H4 (cell line): Measurements from ENCODE around the gene OR9A4. TPM values are rescaled to one million over a fixed set of nuclear protein-coding genes. Genes with fewer than 3 reads are reported as not detected.
"Not testable (repeated sequence)": the region's sequence is repeated elsewhere in the genome, so short reads cannot be mapped to it uniquely, and the experiment has no call there.

Experiments
- DNase-seq: peaks from one replicate; pipeline ENCODE4 v3.0.0-alpha.2; 2015; ENCODE audit warnings: low spot score
- total RNA-seq: library from RNA; depleted of rRNA; stranded (reverse); fragments of >200 nt; shearing (Covaris generic); gene quantifications from 2 replicates; pipeline ENCODE4 v1.2.3, GENCODE V29; 2014; rRNA removed

The OR9A4 gene, protein sequence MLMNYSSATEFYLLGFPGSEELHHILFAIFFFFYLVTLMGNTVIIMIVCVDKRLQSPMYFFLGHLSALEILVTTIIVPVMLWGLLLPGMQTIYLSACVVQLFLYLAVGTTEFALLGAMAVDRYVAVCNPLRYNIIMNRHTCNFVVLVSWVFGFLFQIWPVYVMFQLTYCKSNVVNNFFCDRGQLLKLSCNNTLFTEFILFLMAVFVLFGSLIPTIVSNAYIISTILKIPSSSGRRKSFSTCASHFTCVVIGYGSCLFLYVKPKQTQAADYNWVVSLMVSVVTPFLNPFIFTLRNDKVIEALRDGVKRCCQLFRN
- not detected in 2 replicates for total RNA-seq

DNA sequence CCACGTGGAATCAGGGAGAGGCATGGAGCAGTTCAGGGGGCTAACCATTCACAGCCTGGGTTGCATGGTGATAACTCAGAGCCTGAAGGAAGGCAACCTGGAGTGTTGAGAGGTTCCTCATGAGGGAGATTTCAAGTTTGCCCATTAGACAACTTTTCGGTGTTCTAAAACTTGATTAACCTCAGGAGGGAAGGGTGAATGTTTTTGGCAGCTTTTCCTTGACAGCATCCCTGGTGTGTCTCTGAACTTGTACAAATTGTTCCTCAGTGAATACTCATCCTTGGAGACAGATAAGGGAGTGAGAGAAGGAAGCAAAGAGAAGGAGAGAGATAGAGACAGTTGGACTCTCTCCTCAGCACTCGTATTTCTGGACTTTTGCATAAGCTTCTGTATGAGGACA is at the start of gene OR9A4:
Gene OR9A4 (plus strand): TSS at position 301 of the 400 bp plus-strand sequence. CDS start 2,477 bp downstream, outside the sequence.
- DNase-seq = no peak

DNA sequence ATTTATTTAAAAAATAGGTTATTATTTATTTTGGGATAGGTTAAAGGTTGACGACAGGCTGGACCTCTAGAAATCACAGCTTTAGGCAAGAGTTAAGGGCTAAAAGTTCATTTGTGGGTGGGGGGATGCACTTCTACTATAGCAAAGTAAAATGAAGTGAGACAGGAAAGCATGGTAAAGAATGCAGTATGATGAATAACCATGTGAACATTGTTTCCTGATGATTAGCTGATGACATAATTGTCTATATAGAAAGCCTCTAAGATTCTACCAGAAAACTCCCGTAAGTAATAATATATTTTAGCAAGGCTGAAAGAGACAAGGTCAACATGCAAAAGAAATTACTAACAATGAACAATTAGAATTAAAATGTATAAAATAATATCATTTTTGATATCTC is 49.2 kb upstream of the OR9A4 start:
- DNase-seq = no peak

DNA sequence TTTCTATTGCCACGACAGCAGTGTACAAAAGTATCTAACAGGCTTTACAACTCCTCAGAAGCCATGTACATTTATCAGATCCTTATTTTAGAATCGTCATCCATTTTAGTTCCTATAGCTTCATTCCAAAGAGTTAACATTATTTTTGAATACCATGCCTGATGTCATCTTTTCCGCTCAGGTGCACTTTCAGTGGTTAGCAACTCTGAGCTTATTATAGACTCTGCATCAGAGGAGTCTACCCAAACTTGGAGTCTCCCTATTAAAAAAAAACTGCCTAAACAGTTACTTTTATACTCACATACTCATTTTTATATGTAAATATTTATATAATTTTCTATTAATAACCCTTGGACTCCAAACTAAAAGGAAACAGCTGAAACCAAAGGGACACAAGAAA is 43.3 kb upstream of the OR9A4 start:
- no peak for DNase-seq

DNA sequence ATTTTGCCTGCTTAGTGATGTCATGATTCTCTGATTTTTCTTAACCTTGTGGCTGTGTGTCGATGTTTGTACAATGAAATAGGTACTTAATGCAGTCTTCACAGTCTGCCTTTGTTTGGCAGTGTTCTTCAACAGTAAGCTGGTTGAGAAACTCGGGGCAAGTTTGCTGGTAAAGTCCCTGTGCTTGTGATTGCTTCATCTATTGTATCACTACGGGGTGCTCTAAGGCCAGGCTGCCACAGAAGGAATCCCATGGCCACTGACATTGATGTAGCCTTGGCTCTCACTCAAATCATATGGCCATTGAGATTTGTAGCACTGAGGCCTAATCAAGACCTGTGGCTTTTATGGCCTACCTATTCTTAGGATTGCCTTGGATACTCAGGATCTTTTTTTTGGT is 41.4 kb upstream of the OR9A4 start:
- DNase-seq = no peak

DNA sequence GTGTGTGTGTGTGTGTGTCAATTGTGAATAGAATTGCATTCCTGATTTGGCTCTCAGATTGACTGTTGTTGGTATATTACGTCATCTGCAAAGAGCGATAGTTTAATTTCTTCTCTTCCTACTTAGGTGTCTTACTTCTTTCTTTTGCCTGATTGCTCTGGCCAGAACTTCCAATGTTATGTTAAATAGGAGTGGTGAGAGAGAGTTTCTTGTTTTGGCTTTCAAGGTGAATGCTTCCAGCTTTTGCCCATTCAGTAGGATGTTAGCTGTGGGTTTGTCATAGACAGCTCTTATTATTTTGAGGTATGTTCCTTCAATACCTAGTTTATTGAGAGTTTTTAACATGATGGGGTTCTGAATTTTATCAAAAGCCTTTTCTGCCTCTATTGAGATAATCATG is 40.7 kb upstream of the OR9A4 start:
- no peak for DNase-seq

DNA sequence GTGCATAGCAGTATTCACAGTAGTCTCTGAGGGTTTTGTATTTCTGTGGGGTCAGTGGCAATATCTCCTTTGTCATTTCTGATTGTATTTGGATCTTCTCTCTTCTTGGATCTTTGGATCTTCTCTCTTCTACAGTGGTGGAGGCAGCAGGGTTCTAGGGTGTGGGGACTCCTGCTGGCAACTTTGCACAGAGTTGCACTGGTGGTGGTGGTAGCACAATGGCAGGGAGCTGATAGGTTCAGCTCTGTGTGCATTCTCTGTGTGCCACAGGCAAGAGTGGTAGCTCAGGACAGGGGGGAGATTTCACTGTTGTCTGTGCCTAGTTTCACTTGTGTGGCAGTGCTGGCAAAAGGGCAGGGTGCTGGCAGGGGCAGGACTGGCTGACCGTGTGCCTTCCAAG is 39.8 kb upstream of the OR9A4 start:
- no peak for DNase-seq

DNA sequence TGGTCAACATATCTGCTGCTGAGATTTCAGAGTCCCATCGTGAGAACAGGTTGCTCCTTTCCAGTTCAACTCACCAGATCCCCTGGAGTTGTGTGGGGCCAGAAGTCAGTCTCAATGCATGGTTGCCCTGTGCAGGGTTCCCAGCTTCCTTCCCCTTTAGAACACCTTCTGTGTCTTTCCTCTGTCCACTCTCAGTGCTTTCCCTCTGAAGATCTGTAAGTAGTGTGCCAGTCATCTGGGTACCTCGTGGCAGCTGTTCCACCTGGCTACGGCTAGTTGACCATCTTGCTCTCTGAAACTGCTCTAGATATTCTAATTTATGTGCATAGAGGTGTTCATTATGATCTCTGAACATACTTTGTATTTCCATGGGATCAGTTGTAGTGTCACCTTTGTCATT is 38.8 kb upstream of the OR9A4 start:
- no peak for DNase-seq

DNA sequence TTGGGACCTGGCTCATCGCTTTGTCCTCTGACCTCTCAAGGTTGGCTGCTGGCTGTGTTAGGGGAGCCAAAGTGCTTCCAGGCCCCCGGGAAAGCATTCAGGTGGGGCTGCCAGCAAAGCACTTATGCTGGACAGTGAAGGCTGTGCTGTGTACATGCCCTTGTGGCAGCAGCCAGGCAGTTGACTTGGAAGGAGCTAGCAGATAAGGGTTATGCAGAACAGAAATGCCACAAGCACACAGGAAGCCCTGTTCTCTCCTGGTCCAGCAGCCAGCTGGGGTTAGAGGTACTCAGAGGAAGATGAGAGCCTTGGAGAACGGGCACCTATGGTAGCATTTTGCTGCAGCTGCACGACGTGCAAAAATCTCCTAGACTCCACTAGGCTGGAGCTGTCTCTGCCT is 35.2 kb upstream of the OR9A4 start:
- DNase-seq = no peak

DNA sequence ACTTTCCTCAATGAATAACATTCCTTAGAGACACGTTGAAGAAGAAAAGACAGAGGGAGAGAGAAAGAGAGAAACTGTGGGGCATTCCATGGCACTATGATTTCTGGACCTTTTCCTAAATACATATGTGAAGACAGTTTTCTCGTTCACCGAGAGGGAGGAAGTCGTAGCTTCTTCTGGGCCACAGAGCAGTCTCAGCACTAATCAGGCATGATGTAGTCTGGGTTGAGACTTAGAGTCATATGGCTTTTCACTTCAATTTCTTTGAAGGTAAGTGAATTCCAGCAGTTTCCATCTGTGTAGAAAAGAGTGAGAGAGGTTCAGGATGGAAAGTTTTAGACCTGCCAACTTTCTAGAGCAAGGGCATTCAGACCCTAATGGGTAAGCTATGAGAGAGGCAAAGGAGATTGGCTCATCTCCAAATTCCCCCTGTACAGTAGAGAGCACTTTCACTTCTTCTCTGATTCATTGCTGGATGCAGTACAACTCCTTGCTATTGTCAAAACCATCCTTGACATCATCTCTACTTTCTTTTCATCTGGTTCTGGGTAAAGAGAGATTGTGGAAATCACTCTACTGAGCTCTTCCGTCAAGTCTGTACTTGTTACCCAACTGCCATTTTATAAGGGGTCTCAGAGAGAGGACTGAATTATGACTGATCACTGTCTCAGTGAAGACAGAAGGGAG is 31.5 kb upstream of the OR9A4 start:
- no peak for DNase-seq

DNA sequence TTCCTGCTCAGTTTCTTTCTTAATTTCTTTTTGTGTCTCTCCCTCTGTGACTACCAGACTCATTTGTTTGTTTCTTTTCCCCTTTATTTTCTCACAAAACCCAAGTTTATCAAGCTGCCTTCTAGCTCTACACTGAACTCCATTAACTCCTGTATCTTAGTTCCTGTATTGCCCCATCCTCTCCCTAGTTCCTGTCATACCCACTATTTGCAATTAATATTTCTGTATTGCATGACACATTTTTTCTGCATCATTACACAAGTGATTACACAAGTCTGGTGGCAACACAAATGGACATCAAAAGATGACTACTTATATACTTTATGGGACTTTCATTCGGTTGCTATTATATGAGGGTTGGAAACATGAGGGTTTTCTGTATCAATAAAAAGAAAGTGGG is 26.9 kb upstream of the OR9A4 start:
- DNase-seq = no peak

DNA sequence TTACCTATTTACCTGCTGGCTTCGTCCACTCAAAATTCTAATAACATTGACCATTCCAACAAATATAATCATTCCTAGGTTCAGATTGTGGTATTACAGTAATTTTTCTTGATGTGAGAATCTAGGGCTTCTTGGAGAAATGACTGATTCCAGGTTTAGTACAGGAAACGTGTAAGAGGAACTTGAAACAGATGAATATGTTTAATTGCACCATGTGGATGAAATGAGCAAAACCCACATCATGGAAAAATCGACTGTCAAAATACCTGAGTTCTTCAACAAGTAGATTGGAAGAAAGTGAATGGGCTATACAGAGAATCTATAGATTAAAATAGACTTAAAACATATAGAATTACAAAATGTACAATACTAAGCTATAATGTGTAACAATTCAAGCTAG is 24.9 kb upstream of the OR9A4 start:
- no peak for DNase-seq

DNA sequence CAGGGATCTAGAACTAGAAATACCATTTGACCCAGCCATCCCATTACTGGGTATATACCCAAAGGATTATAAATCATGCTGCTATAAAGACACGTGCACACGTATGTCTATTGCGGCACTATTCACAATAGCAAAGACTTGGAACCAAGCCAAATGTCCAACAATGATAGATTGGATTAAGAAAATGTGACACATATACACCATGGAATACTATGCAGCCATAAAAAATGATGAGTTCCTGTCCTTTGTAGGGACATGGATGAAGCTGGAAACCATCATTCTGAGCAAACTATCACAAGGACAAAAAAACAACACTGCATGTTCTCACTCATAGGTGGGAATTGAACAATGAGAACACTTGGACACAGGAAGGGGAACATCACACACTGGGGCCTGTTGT is 16.8 kb upstream of the OR9A4 start:
- DNase-seq = not testable (repeated sequence)

DNA sequence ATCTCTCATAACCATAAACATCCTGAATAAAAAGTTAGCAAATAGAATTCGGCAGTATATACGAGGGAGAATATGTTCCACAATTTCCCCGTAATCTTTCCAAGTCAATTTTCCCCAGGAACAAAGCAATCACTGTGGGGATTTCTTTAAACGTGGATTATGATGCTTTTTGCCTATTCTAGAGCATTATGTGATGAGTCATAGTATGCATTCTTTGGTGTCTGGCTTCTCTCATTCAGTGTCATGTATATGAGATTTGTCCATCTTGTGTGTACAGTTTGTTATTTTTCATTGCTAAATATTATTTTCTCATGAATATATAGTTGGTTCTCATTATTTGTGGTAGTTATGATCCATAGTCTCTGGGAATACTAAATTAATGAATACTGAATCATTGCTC is 9.9 kb upstream of the OR9A4 start:
- no peak for DNase-seq

DNA sequence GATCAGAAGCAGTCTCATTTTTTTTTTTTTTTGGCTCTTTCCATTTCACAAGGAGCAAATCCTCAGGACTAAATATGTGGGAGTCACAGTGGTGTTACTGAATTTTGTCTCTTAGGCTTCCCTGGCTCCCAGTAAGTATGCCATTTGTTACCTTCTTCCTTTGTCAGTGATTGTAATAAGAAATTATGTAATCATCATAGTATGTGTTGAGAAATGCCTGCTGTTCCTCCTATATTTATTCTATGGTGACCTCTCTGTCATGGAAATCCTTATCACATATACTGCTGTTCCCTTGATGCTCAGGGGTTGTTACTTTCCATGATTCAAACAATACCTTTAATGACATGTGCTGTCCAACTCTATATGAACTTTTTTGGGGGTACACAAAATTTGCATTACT is 4.8 kb upstream of the OR9A4 start:
- DNase-seq = no peak

DNA sequence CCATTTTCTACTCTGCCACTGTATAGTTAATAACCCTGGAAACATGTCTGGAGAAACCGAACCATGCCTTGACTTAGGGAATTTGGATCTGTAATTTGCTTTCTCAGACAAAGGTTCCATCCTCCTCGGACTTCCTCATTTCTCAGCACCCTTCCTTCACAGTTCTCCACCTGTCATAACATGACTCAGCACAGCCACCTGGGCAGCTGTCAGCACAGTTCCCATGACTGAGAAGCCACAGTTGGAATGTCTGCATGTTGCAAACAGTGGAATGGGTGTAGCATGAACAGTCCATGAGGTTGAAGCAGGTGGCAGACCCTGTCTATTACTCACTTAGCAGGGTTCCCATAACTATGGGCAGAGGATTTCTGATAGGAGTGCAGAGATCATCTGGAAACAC is 634 bp upstream of the OR9A4 start:
- no peak for DNase-seq

DNA sequence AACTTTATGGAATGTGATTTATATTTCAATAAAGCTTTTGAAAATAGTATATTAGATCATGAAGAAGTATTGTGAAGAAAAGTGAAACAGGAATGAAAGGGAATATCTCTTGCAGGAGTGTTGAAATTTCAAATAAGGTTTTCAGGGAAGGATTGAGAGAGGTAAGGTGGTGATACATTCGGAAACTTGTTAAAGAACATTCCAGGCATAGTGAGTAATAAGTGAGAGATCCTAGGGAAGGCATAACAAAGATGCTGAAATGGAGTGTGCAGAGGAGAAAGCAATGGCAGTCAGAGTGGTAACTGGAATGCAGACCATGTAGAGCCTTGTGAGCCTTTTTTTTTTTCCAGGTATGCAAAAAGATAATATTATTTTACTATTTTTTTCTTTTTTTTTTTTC is 4.1 kb downstream of the OR9A4 start:
- DNase-seq = no peak

DNA sequence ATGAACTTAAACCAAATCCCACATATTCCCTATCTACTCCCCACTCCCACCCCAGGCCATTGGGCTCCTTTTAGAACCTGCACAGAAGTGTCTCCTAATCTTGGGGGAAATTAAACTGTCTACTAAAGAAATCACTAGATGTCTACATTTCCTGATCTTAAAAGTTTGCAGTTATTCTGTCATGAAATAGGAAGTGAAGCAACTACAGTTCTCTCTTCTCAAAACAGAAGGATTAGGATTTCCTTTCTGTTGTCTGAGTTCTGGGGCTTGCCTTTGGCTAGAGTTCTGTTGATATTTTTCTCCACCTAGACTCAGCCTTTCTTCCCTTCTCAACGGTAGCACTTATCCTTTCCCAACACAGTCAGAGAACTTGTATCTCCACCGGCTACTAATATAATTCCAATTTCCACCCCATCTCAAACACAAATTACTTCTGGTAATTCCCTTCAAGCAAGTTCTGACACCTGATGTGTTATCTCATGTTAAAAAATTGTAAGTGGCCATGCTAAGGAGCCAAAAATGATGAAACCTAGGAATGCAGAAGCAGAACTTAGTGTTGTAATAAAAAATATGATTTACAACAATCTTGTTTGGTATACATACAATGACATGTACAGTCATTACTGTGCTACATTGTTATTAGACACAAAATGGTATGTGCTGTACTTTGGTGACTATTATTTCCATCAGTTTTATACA is 12.1 kb downstream of the OR9A4 start:
- DNase-seq = no peak

DNA sequence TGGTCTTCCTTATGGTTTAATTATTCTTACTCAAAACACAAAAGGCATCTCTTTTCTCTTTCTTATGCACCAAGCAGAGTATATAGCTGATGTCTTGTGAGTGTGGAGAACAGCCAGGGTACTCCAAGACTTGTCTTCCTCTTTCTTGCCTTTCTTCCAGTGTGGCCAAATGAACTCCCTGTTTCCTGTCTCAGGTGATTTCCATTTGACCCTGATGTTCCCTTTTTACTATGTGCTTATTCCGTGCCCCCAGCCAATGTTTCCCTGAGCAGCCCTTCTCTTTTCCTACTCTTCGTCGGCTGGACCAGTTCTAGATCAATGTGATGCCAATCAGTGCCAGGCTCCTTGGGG is 12.6 kb downstream of the OR9A4 start:
- DNase-seq = no peak

DNA sequence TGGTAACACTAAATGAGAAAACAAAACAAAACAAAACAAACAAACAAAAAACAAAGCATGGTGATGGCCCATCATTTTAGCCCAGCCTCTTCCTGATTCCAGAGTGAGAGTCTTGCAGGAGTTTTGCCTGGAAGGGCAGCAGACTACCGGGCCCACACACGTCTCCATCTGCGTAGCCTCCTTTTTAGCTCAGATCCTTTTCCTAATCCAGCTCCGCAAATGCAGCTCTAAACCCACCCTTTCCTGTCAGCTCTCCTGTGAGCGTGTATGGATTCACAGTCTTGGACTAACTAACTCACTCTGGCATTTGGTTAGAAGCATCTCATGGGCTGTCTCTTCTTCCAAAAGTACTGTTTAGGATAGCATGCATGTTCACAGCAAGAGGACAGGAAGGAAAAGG is 14.0 kb downstream of the OR9A4 start:
- no peak for DNase-seq

DNA sequence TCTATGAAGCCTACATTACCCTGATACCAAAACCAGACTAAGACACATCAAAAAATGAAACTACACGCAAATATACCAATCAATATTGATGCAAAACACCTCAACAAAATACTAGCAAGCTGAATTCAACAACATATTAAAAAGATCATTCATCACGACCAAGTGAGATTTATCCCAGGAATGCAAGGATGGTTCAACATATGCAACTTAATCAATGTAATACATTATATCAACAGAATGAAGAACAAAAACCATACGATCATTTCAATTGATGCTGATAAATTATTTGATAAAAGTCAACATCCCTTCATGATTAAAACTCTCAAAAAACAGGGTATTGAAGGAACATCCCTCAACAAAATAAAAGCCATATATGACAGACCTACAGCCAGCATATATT is 24.9 kb downstream of the OR9A4 start:
- no peak for DNase-seq

DNA sequence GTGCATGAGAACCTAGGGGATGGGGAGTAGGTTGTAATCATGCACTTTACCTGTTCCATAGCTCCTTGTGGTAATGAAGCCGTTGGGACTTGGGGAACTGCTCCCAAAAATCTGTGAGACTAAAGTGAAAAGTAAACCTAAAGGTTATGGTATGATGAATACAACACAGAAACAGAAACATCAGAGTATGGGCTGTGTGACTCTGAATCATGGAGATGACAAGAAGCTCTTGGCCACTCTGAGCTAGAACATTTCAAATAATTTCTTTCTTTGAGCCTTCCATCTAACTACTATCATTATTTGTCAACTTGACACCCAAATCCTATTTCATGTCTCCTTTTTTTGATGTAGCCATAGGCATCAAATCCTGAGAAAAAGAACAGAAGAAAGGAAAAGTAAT is 27.6 kb downstream of the OR9A4 start:
- DNase-seq = no peak

DNA sequence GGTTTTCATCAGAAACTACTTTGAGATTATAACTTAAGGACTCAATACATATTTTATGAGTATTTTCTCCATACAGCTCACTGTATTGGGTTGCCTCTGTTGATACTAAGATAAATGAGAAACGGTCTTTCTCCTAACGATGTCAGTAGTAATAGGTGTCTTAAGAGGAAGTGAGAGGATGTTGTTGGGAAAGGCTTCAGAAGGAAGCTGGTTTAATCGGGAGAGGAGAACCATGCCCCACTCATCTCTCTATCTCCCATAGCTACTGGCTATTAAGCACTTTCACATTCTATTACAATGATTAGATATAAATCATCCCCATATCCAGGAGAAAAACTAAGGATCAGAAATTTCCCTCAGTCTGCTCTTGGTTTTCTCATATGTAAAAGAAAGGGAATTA is 28.6 kb downstream of the OR9A4 start:
- no peak for DNase-seq

DNA sequence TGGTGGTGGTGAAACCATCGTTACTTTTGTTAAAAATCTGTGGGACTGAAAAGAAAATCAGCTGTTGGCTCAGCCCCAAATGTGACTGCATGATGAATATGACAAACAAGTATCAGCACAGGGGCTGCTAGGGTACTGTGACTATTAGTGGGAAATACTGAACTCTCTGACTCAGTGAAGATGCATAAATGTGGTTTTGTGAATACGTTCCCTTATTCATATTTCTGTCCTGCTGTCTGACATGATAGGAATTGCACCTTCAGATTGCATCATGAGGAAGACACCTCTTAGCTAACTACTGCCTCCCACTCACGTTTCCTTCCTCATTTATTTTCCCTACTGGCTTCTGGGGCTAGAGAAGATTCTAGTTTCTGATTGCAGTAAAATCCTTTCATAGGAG is 29.2 kb downstream of the OR9A4 start:
- no peak for DNase-seq
